Upper lobe of left lung (tissue), 6 donors: ENCODE data around the gene WDR90. TPM values are rescaled to one million over a fixed set of nuclear protein-coding genes. Genes with fewer than 3 reads are reported as not detected.
A peak's percentile ranks its signal among the peaks of the same experiment; 100 is the strongest.

ENCODE experiments used
- ATAC-seq, 2 donors: fragments of 200-7000 bp; cut with Tn5 transposase; one replicate each; pipeline ENCODE4 v1.9.1; 2022; ENCODE audit warnings: mild to moderate bottlenecking in 2 of 2, moderate library complexity in 2 of 2; ENCODE audit not compliant: low FRiP score in 2 of 2
- DNase-seq, 2 donors: peaks; one replicate each; pipeline ENCODE4 v3.0.0-alpha.2; 2019 to 2020
- H3K27ac ChIP-seq, 4 donors: fragments of 200-600 bp; sonication (generic); one replicate each; pipeline ENCODE4 v1.5.1; 2016 to 2019
- H3K27me3 ChIP-seq, 4 donors: fragments of 200-600 bp; sonication (generic); one replicate each; pipeline ENCODE4 v1.5.1; 2017 to 2019
- H3K36me3 ChIP-seq, 4 donors: fragments of 200-600 bp; sonication (generic); one replicate each; pipeline ENCODE4 v1.5.1; 2016 to 2019
- H3K4me1 ChIP-seq, 4 donors: fragments of 200-600 bp; sonication (generic); one replicate each; pipeline ENCODE4 v1.5.1; 2018 to 2019
- H3K4me3 ChIP-seq, 4 donors: fragments of 200-600 bp; sonication (generic); one replicate each; pipeline ENCODE4 v1.5.1; 2017 to 2019; ENCODE audit warnings: mild to moderate bottlenecking in 2 of 4, moderate library complexity in 1 of 4
- H3K9me3 ChIP-seq, 4 donors: fragments of 200-600 bp; sonication (generic); one replicate each; pipeline ENCODE4 v1.5.1; 2018 to 2019
- CTCF ChIP-seq, 6 experiments: fragments of 450-650 bp in 4 of 6; fragments of 200-600 bp in 2 of 6; sonication (generic) in 2 of 6; IDR thresholded peaks; one replicate each; pipeline ENCODE4 v1.5.1; 2016 to 2019; ENCODE audit warnings: antibody characterized with exemption in 6 of 6
- EP300 ChIP-seq, 4 donors: sonication (generic); formaldehyde crosslinking; IDR thresholded peaks; one replicate each; pipeline ENCODE4 v1.5.1; 2017; ENCODE audit warnings: antibody characterized with exemption in 4 of 4, control low read depth in 2 of 4
- POLR2A ChIP-seq, 4 donors: fragments of 450-650 bp; IDR thresholded peaks; one replicate each; pipeline ENCODE4 v1.5.1; 2016 to 2017; ENCODE audit warnings: antibody characterized with exemption in 4 of 4, mild to moderate bottlenecking in 2 of 4
- POLR2AphosphoS5 ChIP-seq, 2 donors: sonication (generic); formaldehyde crosslinking; IDR thresholded peaks; one replicate each; pipeline ENCODE4 v1.5.1; 2017; ENCODE audit warnings: antibody characterized with exemption in 2 of 2
- WGBS, 2 donors: methylation state at CpG; one replicate each; pipeline ENCODE4 v1.1.5; 2017 to 2018; 5-methylcytosine and 5-hydroxymethylcytosine counted together
- total RNA-seq, 6 donors: library from RNA; depleted of rRNA in 4 of 6; stranded (reverse); fragments of >200 nt in 4 of 6; gene quantifications; one replicate each; pipeline versions ENCODE4 v1.1.0 to v1.2.1, GENCODE V29; 2016 to 2021
- donor health status: DM: no; HTN: no; CAD: no; lungs with moderate emphysema.
- donor health status: DM: no; HTN: yes; CAD: no; lungs with severe emphysema.

Gene WDR90
- total RNA-seq, 6 donors from 2014 or later, result 18.8 to 174 (median 34.1) TPM

GRCh38 chr16:709566-710499 lies 60.7 kb downstream of the WDR90 start:
- H3K4me1 ChIP-seq, result peaks cover 13 to 32% (median 18%) of the 10 kb centered on the region in 4 donors
- no peaks in the 10 kb centered on the region for H3K9me3 ChIP-seq
- H3K27ac ChIP-seq, result no peak overlapping the region
- TF ChIP-seq EP300 (IDR thresholded peaks at IDR 0.05) (no peak), POLR2A (IDR thresholded peaks at IDR 0.05) (no peak), POLR2AphosphoS5 (IDR thresholded peaks at IDR 0.05) (no peak), CTCF (IDR thresholded peaks at IDR 0.05) (no peak)
- DNase-seq, result peak in 1 of 2 donors; percentile 64
- H3K4me3 ChIP-seq, result no peak overlapping the region
- ATAC-seq, result no peak
- peaks cover 5 to 56% (median 30%) of the 10 kb centered on the region in 4 donors for H3K27me3 ChIP-seq
- WGBS, 2 donors, result 13 to 39% methylated on average over 10 to 30 of the region's 30 CpGs
- no peaks in the 10 kb centered on the region for H3K36me3 ChIP-seq

GRCh38 chr16:710500-711075 lies 61.4 kb downstream of the WDR90 start:
- Histone ChIP-seq H3K4me1 (peaks cover 13 to 30% (median 17%) of the 10 kb centered on the region in 4 donors), H3K27me3 (peaks cover 5 to 48% (median 24%) of the 10 kb centered on the region in 4 donors), H3K9me3 (no peaks in the 10 kb centered on the region), H3K4me3 (no peak overlapping the region), H3K36me3 (no peaks in the 10 kb centered on the region), H3K27ac (no peak overlapping the region)
- ATAC-seq, result no peak
- 79% methylated on average over 20 of the region's 21 CpGs; no CpG with 5 or more reads in 1 of the 2 donors for WGBS, 2 donors
- TF ChIP-seq CTCF (IDR thresholded peaks at IDR 0.05), result no peak
- DNase-seq, result peak in 1 of 2 donors; percentile 77

GRCh38 chr16:711084-711483 lies 61.9 kb downstream of the WDR90 start:
- Histone ChIP-seq H3K4me3 (no peak overlapping the region), H3K9me3 (no peaks in the 10 kb centered on the region), H3K4me1 (peaks cover 15 to 31% (median 21%) of the 10 kb centered on the region in 4 donors), H3K36me3 (no peaks in the 10 kb centered on the region), H3K27me3 (peaks cover 4 to 46% (median 22%) of the 10 kb centered on the region in 4 donors), H3K27ac (no peak overlapping the region)
- WGBS, 2 donors, result 61 to 88% methylated on average over 5 to 9 of the region's 12 CpGs
- no peak for DNase-seq
- TF ChIP-seq CTCF (IDR thresholded peaks at IDR 0.05) (no peak), POLR2AphosphoS5 (IDR thresholded peaks at IDR 0.05) (no peak), POLR2A (IDR thresholded peaks at IDR 0.05) (no peak), EP300 (IDR thresholded peaks at IDR 0.05) (no peak)
- ATAC-seq, result no peak

GRCh38 chr16:711548-712320 lies 62.6 kb downstream of the WDR90 start:
- DNase-seq (peak; percentile 75 to 97), ATAC-seq (peak; percentile 79 to 82)
- Histone ChIP-seq H3K4me3 (no peak overlapping the region), H3K27me3 (peaks cover 2 to 46% (median 16%) of the 10 kb centered on the region in 4 donors), H3K36me3 (no peaks in the 10 kb centered on the region), H3K9me3 (no peaks in the 10 kb centered on the region), H3K4me1 (peaks cover 18 to 30% (median 26%) of the 10 kb centered on the region in 4 donors), H3K27ac (no peak overlapping the region)
- TF ChIP-seq CTCF (IDR thresholded peaks at IDR 0.05) (peak; percentile 93 to 98 (median 96)), EP300 (IDR thresholded peaks at IDR 0.05) (no peak), POLR2A (IDR thresholded peaks at IDR 0.05) (no peak), POLR2AphosphoS5 (IDR thresholded peaks at IDR 0.05) (no peak)
- 10 to 16% methylated on average over 16 to 22 of the region's 25 CpGs for WGBS, 2 donors
